ENCODE data around the gene YPEL3. TPM values are rescaled to one million over a fixed set of nuclear protein-coding genes. Genes with fewer than 3 reads are reported as not detected.

Gene YPEL3
- total RNA-seq, 1 donor from 2014 or later: 6.8 TPM

DNA sequence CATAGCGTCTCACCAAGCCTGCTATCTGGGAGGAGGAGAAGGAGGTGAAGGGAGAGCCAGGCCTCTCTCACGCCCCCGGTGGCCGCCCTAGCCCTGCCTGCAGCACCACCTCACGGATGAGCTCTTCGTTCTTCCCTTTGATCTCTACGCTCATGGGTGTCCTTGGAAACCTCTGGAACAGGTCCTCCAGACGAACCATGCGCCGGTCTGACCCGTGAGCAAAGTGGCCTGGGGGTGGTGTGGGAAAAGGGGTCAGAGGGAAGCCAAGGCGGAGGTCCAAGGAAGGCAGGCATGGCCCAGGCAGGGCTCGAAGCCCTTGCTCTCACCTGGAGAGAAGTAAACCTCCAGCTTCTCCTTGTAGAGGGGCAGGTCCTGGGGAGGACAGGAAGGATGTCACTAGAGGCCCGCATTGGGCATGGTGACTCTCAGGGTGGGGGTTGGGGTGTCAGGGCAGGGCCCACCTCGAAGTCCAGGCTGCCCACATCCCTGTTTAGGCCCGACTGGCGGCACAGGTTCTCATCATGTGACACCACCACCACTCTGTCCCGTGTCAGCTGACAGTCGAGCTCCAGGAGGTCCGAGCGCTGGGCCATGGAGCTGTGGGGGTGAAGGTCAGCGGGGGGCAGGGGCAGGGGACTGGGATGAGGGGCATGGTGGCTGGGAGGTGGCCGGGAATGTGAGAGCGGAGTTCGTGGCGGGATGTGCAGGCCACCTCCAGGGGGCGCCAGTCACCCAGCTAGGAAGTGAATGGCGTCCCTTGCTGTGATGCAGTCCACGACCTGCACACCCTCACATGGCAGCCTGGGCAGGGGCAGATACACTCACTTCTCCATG is 16.4 kb upstream of the YPEL3 start:
- Histone ChIP-seq H3K27me3 (no peaks in the 10 kb centered on the region), H3F3A (ENCODE audit: low read depth) (peaks cover 42% of the 10 kb centered on the region), H3K9ac (no peak overlapping the region), H2AFZ (replicated peaks) (no peak overlapping the region), H3K4me3 (no peak overlapping the region), H3K36me3 (no peaks in the 10 kb centered on the region), H3K79me2 (ENCODE audit: low read depth) (no peaks in the 10 kb centered on the region), H4K20me1 (ENCODE audit: low read depth) (peaks cover 47% of the 10 kb centered on the region), H3K9me3 (ENCODE audit: low read depth) (no peaks in the 10 kb centered on the region), H3K27ac (no peak overlapping the region), H3K4me1 (no peaks in the 10 kb centered on the region), H3K4me2 (no peak overlapping the region)
- Mint-ChIP-seq H3K4me1 (peaks cover 5% of the 10 kb centered on the region), H3K27me3 (ENCODE audit: insufficient read depth, low read depth) (peaks cover 6% of the 10 kb centered on the region), H3K36me3 (peaks cover 3% of the 10 kb centered on the region), H3K27ac (no peak overlapping the region), H3K4me3 (no peak overlapping the region), H3K9me3 (no peaks in the 10 kb centered on the region)
- TF ChIP-seq EZH2phosphoT487 (IDR thresholded peaks at IDR 0.05) (no peak), EZH2 (IDR thresholded peaks at IDR 0.05) (no peak)
- TF ChIP-seq, protein P1, sequence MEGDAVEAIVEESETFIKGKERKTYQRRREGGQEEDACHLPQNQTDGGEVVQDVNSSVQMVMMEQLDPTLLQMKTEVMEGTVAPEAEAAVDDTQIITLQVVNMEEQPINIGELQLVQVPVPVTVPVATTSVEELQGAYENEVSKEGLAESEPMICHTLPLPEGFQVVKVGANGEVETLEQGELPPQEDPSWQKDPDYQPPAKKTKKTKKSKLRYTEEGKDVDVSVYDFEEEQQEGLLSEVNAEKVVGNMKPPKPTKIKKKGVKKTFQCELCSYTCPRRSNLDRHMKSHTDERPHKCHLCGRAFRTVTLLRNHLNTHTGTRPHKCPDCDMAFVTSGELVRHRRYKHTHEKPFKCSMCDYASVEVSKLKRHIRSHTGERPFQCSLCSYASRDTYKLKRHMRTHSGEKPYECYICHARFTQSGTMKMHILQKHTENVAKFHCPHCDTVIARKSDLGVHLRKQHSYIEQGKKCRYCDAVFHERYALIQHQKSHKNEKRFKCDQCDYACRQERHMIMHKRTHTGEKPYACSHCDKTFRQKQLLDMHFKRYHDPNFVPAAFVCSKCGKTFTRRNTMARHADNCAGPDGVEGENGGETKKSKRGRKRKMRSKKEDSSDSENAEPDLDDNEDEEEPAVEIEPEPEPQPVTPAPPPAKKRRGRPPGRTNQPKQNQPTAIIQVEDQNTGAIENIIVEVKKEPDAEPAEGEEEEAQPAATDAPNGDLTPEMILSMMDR (IDR thresholded peaks at IDR 0.05): peak; percentile 69
- DNase-seq (ENCODE audit: low spot score): peak; percentile 68

DNA sequence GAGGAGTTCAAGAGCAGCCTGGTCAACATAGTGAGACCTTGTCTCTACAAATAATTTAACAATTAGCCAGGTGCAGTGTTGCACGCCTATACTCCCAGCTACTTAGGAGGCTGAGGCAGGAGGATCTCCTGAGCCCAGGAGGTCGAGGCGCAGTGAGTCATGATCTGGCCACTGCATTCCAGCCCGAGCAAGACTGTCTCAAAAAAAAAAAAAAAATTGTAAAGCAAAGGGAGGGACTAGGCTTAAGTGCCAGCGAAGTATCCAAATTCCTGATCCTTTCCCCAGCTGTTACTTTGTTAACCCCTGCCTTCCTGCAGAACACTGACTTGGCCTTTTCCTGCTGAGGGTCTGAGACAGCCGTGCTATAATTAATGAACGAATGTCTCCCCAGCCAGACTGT is 14.6 kb upstream of the YPEL3 start:
- peak; percentile 37 for DNase-seq (ENCODE audit: low spot score)
- no peak overlapping the region for H3K9ac ChIP-seq
- H3K4me3 ChIP-seq: no peak overlapping the region
- Mint-ChIP-seq H3K4me1 (peaks cover 5% of the 10 kb centered on the region), H3K27ac (peak overlapping the region; percentile 79), H3K9me3 (no peaks in the 10 kb centered on the region), H3K4me3 (no peak overlapping the region), H3K27me3 (ENCODE audit: insufficient read depth, low read depth) (peaks cover 4% of the 10 kb centered on the region), H3K36me3 (peaks cover 5% of the 10 kb centered on the region)
- peaks cover 64% of the 10 kb centered on the region for H4K20me1 ChIP-seq (ENCODE audit: low read depth)
- no peak overlapping the region for H3K4me2 ChIP-seq
- H2AFZ ChIP-seq (replicated peaks): no peak overlapping the region
- peaks cover 11% of the 10 kb centered on the region for H3K79me2 ChIP-seq (ENCODE audit: low read depth)
- H3K27ac ChIP-seq: no peak overlapping the region
- no peak for TF ChIP-seq EZH2 (IDR thresholded peaks at IDR 0.05)
- no peak for TF ChIP-seq EZH2phosphoT487 (IDR thresholded peaks at IDR 0.05)
- TF ChIP-seq, protein P1 (IDR thresholded peaks at IDR 0.05): no peak
- no peaks in the 10 kb centered on the region for H3K27me3 ChIP-seq
- no peaks in the 10 kb centered on the region for H3K9me3 ChIP-seq (ENCODE audit: low read depth)
- H3K4me1 ChIP-seq: no peaks in the 10 kb centered on the region
- H3K36me3 ChIP-seq: no peaks in the 10 kb centered on the region
- peaks cover 42% of the 10 kb centered on the region for H3F3A ChIP-seq (ENCODE audit: low read depth)

DNA sequence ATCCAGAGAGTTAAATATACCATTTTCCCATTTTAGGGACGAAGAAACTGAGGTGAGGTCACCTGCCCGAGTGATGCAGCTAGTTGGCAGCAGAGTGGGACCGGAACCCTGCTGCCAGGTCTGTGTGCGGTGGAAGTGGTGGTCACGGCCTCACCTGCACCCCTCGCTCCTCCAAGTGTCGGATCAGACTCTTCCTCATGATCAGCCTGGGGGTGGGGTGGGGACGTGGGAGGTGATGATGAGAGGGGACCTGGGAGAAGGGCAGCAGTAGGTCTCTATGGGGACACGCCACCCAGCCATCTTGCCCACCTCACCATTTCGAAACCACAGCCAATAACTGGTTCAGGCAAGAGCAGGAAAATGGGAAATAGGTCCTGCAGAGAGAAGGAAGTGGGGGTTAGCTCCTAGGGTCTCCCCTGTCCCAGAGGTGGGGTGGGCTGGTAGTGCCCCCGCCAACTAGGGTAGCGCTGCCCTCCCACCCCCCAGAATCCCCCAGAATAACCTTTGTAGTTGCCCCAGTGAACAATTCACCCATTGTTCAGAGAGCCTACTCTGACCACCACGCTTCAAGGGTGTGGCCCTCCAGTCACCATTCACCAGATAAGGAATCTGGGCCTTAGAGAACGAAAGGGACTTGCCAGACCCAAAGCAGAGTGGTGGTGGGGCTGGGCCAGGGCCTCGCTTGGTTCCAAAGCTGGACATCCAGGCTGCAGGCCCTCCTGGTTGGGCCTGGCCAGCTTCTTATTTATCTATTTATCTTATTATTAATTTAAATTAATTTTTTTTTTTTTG is 12.2 kb upstream of the YPEL3 start:
- H2AFZ ChIP-seq (replicated peaks): no peak overlapping the region
- H3K9me3 ChIP-seq (ENCODE audit: low read depth): no peaks in the 10 kb centered on the region
- H3K36me3 ChIP-seq: peaks cover 6% of the 10 kb centered on the region
- no peak overlapping the region for H3K4me2 ChIP-seq
- H3K4me1 ChIP-seq: no peaks in the 10 kb centered on the region
- H3K79me2 ChIP-seq (ENCODE audit: low read depth): peaks cover 35% of the 10 kb centered on the region
- H3K9me3 Mint-ChIP-seq: no peaks in the 10 kb centered on the region
- no peak overlapping the region for H3K4me3 ChIP-seq
- no peak overlapping the region for H3K4me3 Mint-ChIP-seq
- peaks cover 5% of the 10 kb centered on the region for H3K4me1 Mint-ChIP-seq
- peaks cover 37% of the 10 kb centered on the region for H3F3A ChIP-seq (ENCODE audit: low read depth)
- H4K20me1 ChIP-seq (ENCODE audit: low read depth): peaks cover 82% of the 10 kb centered on the region
- no peak overlapping the region for H3K9ac ChIP-seq
- DNase-seq (ENCODE audit: low spot score): no peak
- no peak overlapping the region for H3K27ac Mint-ChIP-seq
- H3K27me3 Mint-ChIP-seq (ENCODE audit: insufficient read depth, low read depth): peaks cover 2% of the 10 kb centered on the region
- peaks cover 16% of the 10 kb centered on the region for H3K36me3 Mint-ChIP-seq
- TF ChIP-seq EZH2 (IDR thresholded peaks at IDR 0.05): no peak
- TF ChIP-seq, protein P1 (IDR thresholded peaks at IDR 0.05): no peak
- no peak for TF ChIP-seq EZH2phosphoT487 (IDR thresholded peaks at IDR 0.05)
- H3K27ac ChIP-seq: no peak overlapping the region
- no peaks in the 10 kb centered on the region for H3K27me3 ChIP-seq

Measured in neural progenitor cell (in vitro differentiated cells).